SK-N-SH treated with all-trans-retinoic acid at 6 μM for 48 hours (cell line): Measurements from ENCODE around the gene AEBP1.

Experiments used
- ARNTL ChIP-seq: fragments of 450-650 bp; formaldehyde crosslinking; IDR thresholded peaks from 2 replicates; pipeline ENCODE4 v1.5.0; 2020; ENCODE audit warnings: low read depth, mild to moderate bottlenecking, moderate library complexity, borderline replicate concordance
- ESRRG ChIP-seq: fragments of 250-450 bp; sonication (Bioruptor Pico); IDR thresholded peaks from 2 replicates; pipeline ENCODE4 v1.6.1; 2021; ENCODE audit warnings: mild to moderate bottlenecking
- TCF4 ChIP-seq: fragments of 250-450 bp; sonication (Bioruptor Pico); IDR thresholded peaks from 2 replicates; pipeline ENCODE4 v1.8.0; 2021; ENCODE audit warnings: mild to moderate bottlenecking, moderate library complexity, borderline replicate concordance
- ZNF70 ChIP-seq: fragments of 450-650 bp; formaldehyde crosslinking; IDR thresholded peaks from 2 replicates; pipeline ENCODE4 v1.5.0; 2020; ENCODE audit warnings: mild to moderate bottlenecking, moderate library complexity

- TF ChIP-seq ESRRG (CRISPR knock-in tag) (no peak), ZNF70 (no peak), ARNTL (no peak), TCF4 (CRISPR knock-in tag) (no peak)
Observed at GRCh38 chr7:44071726-44072363, 32.3 kb upstream of the AEBP1 start.
